Stomach (tissue), 9 donors: ENCODE results near the gene DCAF11. TPM values are rescaled to one million over a fixed set of nuclear protein-coding genes. Genes with fewer than 3 reads are reported as not detected.

Experiments
- DNase-seq, 2 donors: peaks; one replicate each; pipeline versions ENCODE4 v3.0.0 to v3.0.0-alpha.2; 2013 to 2019
- H3K27ac ChIP-seq, 5 donors: fragments of 200-600 bp in 4 of 5; sonication (generic) in 4 of 5; one replicate each; pipeline ENCODE4 v1.5.1; 2013 to 2019; ENCODE audit warnings: mild to moderate bottlenecking in 1 of 5, moderate library complexity in 1 of 5
- H3K27me3 ChIP-seq, 3 donors: fragments of 200-600 bp; sonication (generic); one replicate each; pipeline ENCODE4 v1.5.1; 2017 to 2019; ENCODE audit warnings: mixed run types in 1 of 3
- H3K36me3 ChIP-seq, 4 donors: fragments of 200-600 bp; sonication (generic); 1 replicate in 3 of 4; 2 replicates in 1 of 4; pipeline ENCODE4 v1.5.1; 2016 to 2019
- H3K4me1 ChIP-seq, 4 donors: fragments of 200-600 bp; sonication (generic); one replicate each; pipeline ENCODE4 v1.5.1; 2016 to 2019
- H3K4me3 ChIP-seq, 4 donors: fragments of 200-600 bp; sonication (generic) in 3 of 4; one replicate each; pipeline ENCODE4 v1.5.1; 2016 to 2019; ENCODE audit warnings: mild to moderate bottlenecking in 1 of 4
- H3K9me3 ChIP-seq, 4 donors: fragments of 200-600 bp; sonication (generic); one replicate each; pipeline ENCODE4 v1.5.1; 2016 to 2019
- CTCF ChIP-seq, 7 experiments: fragments of 450-650 bp in 4 of 7; fragments of 200-600 bp in 3 of 7; sonication (generic) in 3 of 7; IDR thresholded peaks; one replicate each; pipeline ENCODE4 v1.5.1; 2016 to 2019; ENCODE audit warnings: antibody characterized with exemption in 7 of 7, control low read depth in 2 of 7, mild to moderate bottlenecking in 1 of 7
- EP300 ChIP-seq: sonication (generic); formaldehyde crosslinking; IDR thresholded peaks from one replicate; pipeline ENCODE4 v1.6.1; 2017; ENCODE audit warnings: antibody characterized with exemption
- POLR2A ChIP-seq, 4 donors: fragments of 450-650 bp; IDR thresholded peaks; one replicate each; pipeline ENCODE4 v1.6.1; 2016; ENCODE audit warnings: antibody characterized with exemption in 4 of 4, control low read depth in 2 of 4, mild to moderate bottlenecking in 1 of 4, moderate library complexity in 1 of 4
- POLR2AphosphoS5 ChIP-seq, 3 donors: sonication (generic); formaldehyde crosslinking; IDR thresholded peaks; one replicate each; pipeline ENCODE4 v1.6.1; 2016; ENCODE audit warnings: antibody characterized with exemption in 3 of 3
- whole genome bisulfite sequencing, 5 donors: extraction: QIAGEN DNeasy Blood & Tissue Kit in 3 of 5; methylation state at CpG; one replicate each; pipeline versions ENCODE4 v1.1.5 to v1.1.7; 2013 to 2018; 5-methylcytosine and 5-hydroxymethylcytosine counted together
- intact Hi-C: fragments of 100-400 bp; cut with DNase I; formaldehyde crosslinking; loops from one replicate; pipeline ENCODE4 v1.15.1; 2023; ENCODE audit warnings: low total_unique reads
- polyA plus RNA-seq, 3 donors: library from polyadenylated mRNA; stranded (reverse); fragments of 200-250 nt; gene quantifications; one replicate each; pipeline ENCODE4 v1.2.3, GENCODE V29; 2013
- total RNA-seq, 5 donors: library from RNA; depleted of rRNA; stranded (reverse); fragments of >200 nt; gene quantifications; one replicate each; pipeline versions ENCODE4 v1.1.0 to v1.2.3, GENCODE V29; 2014 to 2016
- donor health status: healthy with polysubstance abuse.
- donor health status: Bipolar disorder and iron deficiency.
- donor health status: healthy.

The DCAF11 gene
- total and polyA plus RNA-seq, 8 donors = 27.7 to 396 (median 65.4) TPM

DNA sequence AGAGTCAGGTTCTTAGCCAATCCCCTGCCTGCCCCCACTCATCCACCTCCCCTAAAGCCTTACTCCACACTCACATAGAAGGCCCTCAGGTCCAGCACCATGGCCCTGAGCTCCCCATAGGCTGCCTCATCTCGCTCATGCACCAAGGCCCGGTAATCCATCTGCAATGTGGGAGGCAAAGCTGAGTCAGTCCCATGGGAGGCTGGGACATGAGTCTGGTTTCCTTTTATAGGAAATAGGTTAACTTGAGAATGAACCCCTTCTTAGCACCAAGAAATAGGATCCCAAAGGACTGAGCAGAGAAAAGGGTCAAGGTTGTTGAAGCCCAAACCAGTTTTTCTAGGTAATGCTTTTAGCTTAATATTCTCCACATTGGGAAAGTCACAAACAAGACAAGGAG is 28.9 kb downstream of the DCAF11 start:
- no peak for DNase-seq
- peaks cover 28 to 70% (median 67%) of the 10 kb centered on the region in 4 donors for H3K4me1 ChIP-seq
- H3K4me3 ChIP-seq = no peak overlapping the region
- no peak for TF ChIP-seq POLR2A (IDR thresholded peaks at IDR 0.05)
- no peak for TF ChIP-seq CTCF (IDR thresholded peaks at IDR 0.05)
- TF ChIP-seq EP300 = no peak
- TF ChIP-seq POLR2AphosphoS5 (IDR thresholded peaks at IDR 0.05) = no peak
- no peaks in the 10 kb centered on the region for H3K27me3 ChIP-seq
- no peak overlapping the region for H3K27ac ChIP-seq
- H3K36me3 ChIP-seq = peaks cover 12 to 28% (median 25%) of the 10 kb centered on the region in 4 donors
- whole genome bisulfite sequencing, 5 donors = 77 to 98% (median 90%) methylated on average over 2 of the region's 2 CpGs
- H3K9me3 ChIP-seq = no peaks in the 10 kb centered on the region
- intact Hi-C loops = no loop called here

GRCh38 chr14:24144451-24144850 is 29.9 kb downstream of the DCAF11 start:
- no peaks in the 10 kb centered on the region for H3K27me3 ChIP-seq
- 80 to 92% (median 91%) methylated on average over 1 of the region's 1 CpG for WGBS, 5 donors
- peak overlapping the region in 1 of 5 donors; percentile 38 for H3K27ac ChIP-seq
- no peak overlapping the region for H3K4me3 ChIP-seq
- TF ChIP-seq CTCF (IDR thresholded peaks at IDR 0.05) (no peak), EP300 (no peak), POLR2AphosphoS5 (IDR thresholded peaks at IDR 0.05) (no peak), POLR2A (IDR thresholded peaks at IDR 0.05) (no peak)
- intact Hi-C loops = no loop called here
- no peak for DNase-seq
- peaks cover 31 to 70% (median 67%) of the 10 kb centered on the region in 4 donors for H3K4me1 ChIP-seq
- H3K36me3 ChIP-seq = peaks cover 5 to 28% (median 25%) of the 10 kb centered on the region in 4 donors
- H3K9me3 ChIP-seq = no peaks in the 10 kb centered on the region

- H3K36me3 ChIP-seq = peaks cover 5 to 33% (median 30%) of the 10 kb centered on the region in 4 donors
- peaks cover 31 to 70% (median 63%) of the 10 kb centered on the region in 4 donors for H3K4me1 ChIP-seq
- no peaks in the 10 kb centered on the region for H3K9me3 ChIP-seq
- no peak for TF ChIP-seq POLR2AphosphoS5 (IDR thresholded peaks at IDR 0.05)
- TF ChIP-seq POLR2A (IDR thresholded peaks at IDR 0.05) = no peak
- no peak for TF ChIP-seq EP300
- no peak for TF ChIP-seq CTCF (IDR thresholded peaks at IDR 0.05)
- intact Hi-C loops = no loop called here
- DNase-seq = no peak
- 82 to 96% (median 93%) methylated on average over 2 of the region's 2 CpGs for WGBS, 5 donors
- peak overlapping the region; percentile 91 to 98 (median 97) for H3K27ac ChIP-seq
- H3K4me3 ChIP-seq = peak overlapping the region in 2 of 4 donors; percentile 76 to 84
- H3K27me3 ChIP-seq = no peaks in the 10 kb centered on the region
Measured at GRCh38 chr14:24145219-24145618, 30.6 kb downstream of the DCAF11 start.

DNA sequence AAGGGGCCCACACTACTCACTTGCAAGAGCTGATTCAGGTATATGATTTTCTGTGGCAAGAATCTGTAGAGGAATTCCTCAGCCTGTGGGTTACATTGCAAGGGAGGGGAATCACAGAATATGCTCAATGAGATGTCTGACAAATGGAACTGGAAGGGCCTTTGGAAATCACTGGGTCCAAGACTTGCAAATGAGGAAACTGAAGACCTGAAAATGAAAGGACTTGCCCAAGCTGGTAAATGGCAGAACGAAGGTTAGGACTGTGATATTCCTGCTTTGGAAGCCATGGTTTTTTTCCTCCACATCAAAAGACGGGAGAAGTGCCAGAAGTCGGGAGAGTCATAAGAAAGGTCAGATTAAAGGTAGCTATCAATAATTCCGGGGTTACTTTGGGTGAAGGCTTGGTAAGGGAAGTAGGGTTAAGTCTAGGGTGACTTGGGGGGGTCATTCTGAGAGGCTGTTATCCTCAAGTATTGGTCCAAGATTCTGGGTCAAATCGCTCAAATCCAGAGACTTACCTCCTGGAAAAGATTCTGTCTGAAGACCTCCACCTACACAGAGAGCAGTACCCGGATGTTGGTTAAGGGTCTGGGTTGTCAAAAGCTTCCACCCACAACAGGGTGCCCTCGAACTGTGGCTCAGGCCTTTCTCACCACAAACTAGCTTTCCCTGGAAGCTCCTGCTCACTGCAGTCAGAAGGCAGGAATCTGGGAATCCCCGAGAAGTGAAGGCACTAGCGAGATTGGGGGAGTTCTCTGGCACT is 31.3 kb downstream of the DCAF11 start:
- WGBS, 5 donors = 4 to 10% (median 7%) methylated on average over 6 to 9 of the region's 9 CpGs
- Histone ChIP-seq H3K27ac (peak overlapping the region; percentile 91 to 98 (median 97)), H3K4me1 (peaks cover 31 to 70% (median 57%) of the 10 kb centered on the region in 4 donors), H3K36me3 (peaks cover 10 to 40% (median 37%) of the 10 kb centered on the region in 4 donors), H3K4me3 (peak overlapping the region; percentile 76 to 96 (median 88)), H3K9me3 (no peaks in the 10 kb centered on the region), H3K27me3 (no peaks in the 10 kb centered on the region)
- intact Hi-C loops = no loop called here
- DNase-seq = no peak
- no peak for TF ChIP-seq CTCF (IDR thresholded peaks at IDR 0.05)
- no peak for TF ChIP-seq POLR2AphosphoS5 (IDR thresholded peaks at IDR 0.05)
- no peak for TF ChIP-seq EP300
- no peak for TF ChIP-seq POLR2A (IDR thresholded peaks at IDR 0.05)
